Body of pancreas (tissue), 4 donors: ENCODE data around the gene TNKS2. TPM values are rescaled to one million over a fixed set of nuclear protein-coding genes. Genes with fewer than 3 reads are reported as not detected.

Source experiments
- ATAC-seq: fragments of 150-250 bp; one replicate; pipeline ENCODE4 v1.9.1; 2016
- DNase-seq, 4 donors: peaks; one replicate each; pipeline ENCODE4 v3.0.0-alpha.2; 2019
- H3K27ac ChIP-seq, 4 donors: fragments of 200-600 bp; sonication (generic); 1 replicate in 3 of 4; 2 replicates in 1 of 4; pipeline versions ENCODE4 v1.5.1 to v1.6.1; 2016 to 2019; ENCODE audit warnings: mild to moderate bottlenecking in 1 of 4, mixed read lengths in 1 of 4, moderate library complexity in 1 of 4
- H3K27me3 ChIP-seq, 2 donors: fragments of 200-600 bp; sonication (generic); one replicate each; pipeline ENCODE4 v1.6.0; 2016; ENCODE audit warnings: mild to moderate bottlenecking in 1 of 2
- H3K36me3 ChIP-seq, 2 donors: fragments of 200-600 bp; sonication (generic); replicated peaks in 1 of 2; 2 replicates each; pipeline ENCODE4 v1.5.1; 2016; ENCODE audit warnings: low read depth in 2 of 2; ENCODE audit not compliant: insufficient read depth in 1 of 2
- H3K4me1 ChIP-seq: fragments of 200-600 bp; sonication (generic); one replicate; pipeline ENCODE4 v1.6.0; 2016
- H3K4me3 ChIP-seq, 2 donors: fragments of 200-600 bp; sonication (generic); 1 replicate in 1 of 2; 2 replicates in 1 of 2; pipeline ENCODE4 v1.5.1; 2016 to 2019
- H3K9me3 ChIP-seq, 3 donors: fragments of 200-600 bp; sonication (generic); 1 replicate in 2 of 3; 2 replicates in 1 of 3; pipeline ENCODE4 v1.5.1; 2016
- CTCF ChIP-seq, 7 experiments: fragments of 450-650 bp in 4 of 7; fragments of 200-600 bp in 3 of 7; sonication (generic) in 3 of 7; IDR thresholded peaks; one replicate each; pipeline ENCODE4 v1.5.1; 2016 to 2019; ENCODE audit warnings: antibody characterized with exemption in 7 of 7
- POLR2A ChIP-seq, 3 donors: fragments of 450-650 bp; IDR thresholded peaks; one replicate each; pipeline ENCODE4 v1.6.1; 2016; ENCODE audit warnings: antibody characterized with exemption in 3 of 3, mild to moderate bottlenecking in 2 of 3
- WGBS, 2 donors: methylation state at CpG; one replicate each; pipeline ENCODE4 v1.1.5; 2017; 5-methylcytosine and 5-hydroxymethylcytosine counted together
- intact Hi-C: fragments of 100-400 bp; cut with DNase I; formaldehyde crosslinking; loops from one replicate; pipeline ENCODE4 v1.15.1; 2023
- total RNA-seq, 2 donors: library from RNA; depleted of rRNA; stranded (reverse); fragments of >200 nt; gene quantifications; one replicate each; pipeline ENCODE4 v1.1.0, GENCODE V29; 2016

The TNKS2 gene
- total RNA-seq, 2 donors from 2014 or later, result 23.4 to 29.6 TPM

- intact Hi-C loops, result no loop called here
- Histone ChIP-seq H3K27ac (no peak overlapping the region), H3K9me3 (no peaks in the 10 kb centered on the region), H3K27me3 (no peaks in the 10 kb centered on the region), H3K36me3 (peaks cover 5 to 30% of the 10 kb centered on the region in 2 donors), H3K4me1 (no peaks in the 10 kb centered on the region), H3K4me3 (no peak overlapping the region)
- TF ChIP-seq POLR2A (IDR thresholded peaks at IDR 0.05) (no peak), CTCF (IDR thresholded peaks at IDR 0.05) (no peak)
- no peak for ATAC-seq
- WGBS, 2 donors, result 100% methylated on average over 1 of the region's 1 CpG
- no peak for DNase-seq
These were observed 25.9 kb downstream of the TNKS2 start for GRCh38 chr10:91824076-91824475.

- Histone ChIP-seq H3K27me3 (no peaks in the 10 kb centered on the region), H3K36me3 (peaks cover 19 to 25% of the 10 kb centered on the region in 2 donors), H3K9me3 (no peaks in the 10 kb centered on the region), H3K4me3 (no peak overlapping the region), H3K4me1 (no peaks in the 10 kb centered on the region), H3K27ac (no peak overlapping the region)
- intact Hi-C loops, result no loop called here
- DNase-seq (no peak), ATAC-seq (no peak)
- TF ChIP-seq CTCF (IDR thresholded peaks at IDR 0.05) (no peak), POLR2A (IDR thresholded peaks at IDR 0.05) (no peak)
- WGBS, 2 donors, result 72 to 73% methylated on average over 2 of the region's 2 CpGs
These were observed 31.0 kb downstream of the TNKS2 start for GRCh38 chr10:91829268-91829667.

GRCh38 chr10:91838199-91838598, 40.0 kb downstream of the TNKS2 start:
- no peaks in the 10 kb centered on the region for H3K9me3 ChIP-seq
- no peak for DNase-seq
- peaks cover 6 to 44% of the 10 kb centered on the region in 2 donors for H3K36me3 ChIP-seq
- no peak for TF ChIP-seq CTCF (IDR thresholded peaks at IDR 0.05)
- no peaks in the 10 kb centered on the region for H3K27me3 ChIP-seq
- no peak overlapping the region for H3K27ac ChIP-seq
- no peaks in the 10 kb centered on the region for H3K4me1 ChIP-seq
- ATAC-seq, result no peak
- WGBS, 2 donors, result 68 to 70% methylated on average over 3 of the region's 3 CpGs
- intact Hi-C loops, result no loop called here
- H3K4me3 ChIP-seq, result no peak overlapping the region

- no peaks in the 10 kb centered on the region for H3K4me1 ChIP-seq
- H3K4me3 ChIP-seq, result no peak overlapping the region
- no peak for TF ChIP-seq POLR2A (IDR thresholded peaks at IDR 0.05)
- no peak for TF ChIP-seq CTCF (IDR thresholded peaks at IDR 0.05)
- DNase-seq (no peak), ATAC-seq (no peak)
- H3K9me3 ChIP-seq, result no peaks in the 10 kb centered on the region
- no peak overlapping the region for H3K27ac ChIP-seq
- H3K36me3 ChIP-seq, result peaks cover 6 to 32% of the 10 kb centered on the region in 2 donors
- intact Hi-C loops, result no loop called here
- H3K27me3 ChIP-seq, result no peaks in the 10 kb centered on the region
These were observed 44.9 kb downstream of the TNKS2 start for GRCh38 chr10:91843083-91843482.

- Histone ChIP-seq H3K9me3 (no peaks in the 10 kb centered on the region), H3K27ac (no peak overlapping the region), H3K36me3 (peaks cover 4 to 54% of the 10 kb centered on the region in 2 donors), H3K4me1 (no peaks in the 10 kb centered on the region), H3K27me3 (no peaks in the 10 kb centered on the region), H3K4me3 (no peak overlapping the region)
- DNase-seq (no peak), ATAC-seq (no peak)
- TF ChIP-seq POLR2A (IDR thresholded peaks at IDR 0.05), result no peak
- peak in 2 of 7 experiments; percentile 15 to 21 for TF ChIP-seq CTCF (IDR thresholded peaks at IDR 0.05)
- WGBS, 2 donors, result 76 to 77% methylated on average over 6 of the region's 6 CpGs
- intact Hi-C loops, result no loop called here
These were observed 58.4 kb downstream of the TNKS2 start for GRCh38 chr10:91856637-91857036.
